Measurements from ENCODE around the gene ZFYVE28. TPM values are rescaled to one million over a fixed set of nuclear protein-coding genes. Genes with fewer than 3 reads are reported as not detected.
"Not testable (repeated sequence)": the region's sequence is repeated elsewhere in the genome, so short reads cannot be mapped to it uniquely, and the experiment has no call there.

The ZFYVE28 gene
- polyA plus RNA-seq (2013), result 1.5 TPM

DNA sequence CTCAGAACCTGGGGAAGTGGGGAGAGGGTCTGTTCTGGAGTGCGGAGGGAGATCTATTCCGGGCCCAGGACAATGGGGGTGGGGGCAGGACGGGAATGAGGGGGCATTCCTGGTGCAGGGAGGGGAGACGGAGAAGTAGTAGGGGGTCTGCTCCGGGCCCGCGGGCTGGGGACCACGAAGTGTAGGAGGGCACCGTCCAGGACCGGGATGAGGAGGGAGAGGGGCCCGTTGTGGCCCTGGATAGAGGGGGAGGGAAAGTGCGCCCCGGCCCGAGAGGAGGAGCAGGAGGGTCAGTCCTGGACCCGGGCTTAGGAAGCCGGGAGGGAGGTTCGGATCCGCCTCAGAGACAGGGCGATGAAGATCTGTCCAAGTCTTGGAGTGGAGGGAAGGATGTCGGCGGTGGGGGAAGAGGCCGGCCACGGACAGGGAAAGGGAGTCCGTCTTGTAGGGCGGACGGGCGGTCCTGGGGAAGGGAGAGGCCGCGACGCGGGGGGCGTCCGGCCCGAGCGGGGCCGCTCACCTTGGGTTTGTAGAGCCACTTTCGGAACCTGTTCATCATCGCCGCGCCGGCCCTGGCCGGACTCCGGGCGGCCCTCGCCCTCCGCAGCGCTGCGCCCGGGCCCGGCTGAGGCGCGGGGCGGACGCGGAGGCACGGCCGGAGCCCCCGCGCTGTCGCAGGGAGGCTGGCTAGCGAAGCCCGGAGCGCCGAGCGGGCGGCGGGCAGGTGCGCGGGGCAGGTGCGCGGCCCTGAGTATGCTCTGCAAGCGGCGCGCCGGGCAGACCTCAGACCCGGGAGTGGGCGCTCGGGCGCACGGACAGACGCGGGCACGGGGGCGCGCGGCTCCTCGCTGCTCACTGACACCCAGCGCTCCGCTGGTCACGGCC is at the start of gene ZFYVE28:
ZFYVE28 (minus strand) TSS at position 881 of the 885 bp plus-strand sequence; CDS start at position 559, 322 bp downstream.
- ChIA-PET CTCF (interaction anchor here (1.1 kb wide), 1 partner anchor 117 kb away, joined by 3 read pairs; no protein-coding TSS in a partner anchor), POLR2A (no interaction called here)
- H3K27me3 ChIP-seq (replicated peaks in 2 of 5; ENCODE audit: control insufficient read depth in 4 of 5, insufficient read depth in 5 of 5, low read length in 4 of 5), result peaks cover 14 to 58% (median 39%) of the 10 kb centered on the region in 5 experiments
- WGBS (ENCODE audit: insufficient coverage), result under 1% methylated on average over 85 of the region's 90 CpGs
- H3K27ac ChIP-seq (ENCODE audit: insufficient read depth in 1 of 2, low read depth in 1 of 2, low read length in 2 of 2, poor library complexity in 1 of 2, severe bottlenecking in 2 of 2), result peak within 1 kb of the TSS in 1 of 2 experiments; percentile 70
- H3K9me3 ChIP-seq (ENCODE audit: control extremely low read depth in 1 of 5, control insufficient read depth in 4 of 5, insufficient read depth in 2 of 5, low read depth in 1 of 5, low read length in 4 of 5), result no peaks in the 10 kb centered on the region
- H3K4me1 ChIP-seq (ENCODE audit: control extremely low read depth in 1 of 4, control insufficient read depth in 4 of 4, insufficient read depth in 4 of 4, low read length in 3 of 4), result peaks cover 3 to 60% (median 53%) of the 10 kb centered on the region in 4 experiments
- H3K36me3 ChIP-seq (ENCODE audit: control insufficient read depth in 4 of 4, insufficient read depth in 4 of 4, low read length in 3 of 4), result no peaks in the 10 kb centered on the region
- DNase-seq, result no peak
- peak within 1 kb of the TSS; percentile 43 to 76 (median 65) for H3K4me3 ChIP-seq (ENCODE audit: control insufficient read depth in 1 of 7, extremely low read depth in 1 of 7, insufficient read depth in 4 of 7, low read depth in 2 of 7, low read length in 6 of 7)

GRCh38 chr4:2465544-2465943 is 47.1 kb upstream of the ZFYVE28 start:
- H3K9me3 ChIP-seq (ENCODE audit: control extremely low read depth in 1 of 5, control insufficient read depth in 4 of 5, insufficient read depth in 2 of 5, low read depth in 1 of 5, low read length in 4 of 5); DNase-seq; H3K27ac ChIP-seq (ENCODE audit: insufficient read depth in 1 of 2, low read depth in 1 of 2, low read length in 2 of 2, poor library complexity in 1 of 2, severe bottlenecking in 2 of 2); H3K27me3 ChIP-seq (replicated peaks in 2 of 5; ENCODE audit: control insufficient read depth in 4 of 5, insufficient read depth in 5 of 5, low read length in 4 of 5); H3K36me3 ChIP-seq (ENCODE audit: control insufficient read depth in 4 of 4, insufficient read depth in 4 of 4, low read length in 3 of 4); POLR2A ChIA-PET; H3K4me3 ChIP-seq (ENCODE audit: control insufficient read depth in 1 of 7, extremely low read depth in 1 of 7, insufficient read depth in 4 of 7, low read depth in 2 of 7, low read length in 6 of 7): not testable (repeated sequence)
- H3K4me1 ChIP-seq (ENCODE audit: control extremely low read depth in 1 of 4, control insufficient read depth in 4 of 4, insufficient read depth in 4 of 4, low read length in 3 of 4), result peaks cover 8 to 37% (median 32%) of the 10 kb centered on the region in 4 experiments
- CTCF ChIA-PET, result interaction anchor here (0.7 to 4.2 kb wide), 7 partner anchors 11 to 246 kb away, joined by 3 to 26 read pairs (median 3); no protein-coding TSS in a partner anchor

DNA sequence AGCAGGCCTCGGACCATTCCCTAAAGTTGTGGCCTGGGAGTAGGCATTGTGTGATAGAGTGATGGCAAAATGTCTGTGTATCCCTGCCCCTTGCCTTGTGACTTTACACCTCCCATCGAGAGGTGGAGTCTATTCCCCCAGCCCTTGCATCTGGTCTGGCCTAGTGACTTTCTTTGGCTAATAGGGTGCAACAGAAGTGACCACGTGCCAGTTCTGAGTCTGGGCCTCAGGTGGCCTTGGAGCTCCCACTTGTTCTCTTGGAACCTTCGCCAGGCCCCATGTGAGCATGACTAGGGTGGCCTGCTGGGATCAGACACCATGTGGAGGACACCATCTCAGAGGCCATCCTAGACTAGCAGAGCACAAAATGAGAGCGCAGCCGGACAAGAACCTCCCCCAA is 46.6 kb upstream of the ZFYVE28 start:
- CTCF ChIA-PET, result interaction anchor here (0.8 to 4.2 kb wide), 6 partner anchors 12 to 66 kb away, joined by 3 to 26 read pairs (median 3); no protein-coding TSS in a partner anchor
- Histone ChIP-seq H3K27ac (ENCODE audit: insufficient read depth in 1 of 2, low read depth in 1 of 2, low read length in 2 of 2, poor library complexity in 1 of 2, severe bottlenecking in 2 of 2) (no peak overlapping the region), H3K4me3 (ENCODE audit: control insufficient read depth in 1 of 7, extremely low read depth in 1 of 7, insufficient read depth in 4 of 7, low read depth in 2 of 7, low read length in 6 of 7) (no peak overlapping the region), H3K36me3 (ENCODE audit: control insufficient read depth in 4 of 4, insufficient read depth in 4 of 4, low read length in 3 of 4) (no peaks in the 10 kb centered on the region), H3K9me3 (ENCODE audit: control extremely low read depth in 1 of 5, control insufficient read depth in 4 of 5, insufficient read depth in 2 of 5, low read depth in 1 of 5, low read length in 4 of 5) (no peaks in the 10 kb centered on the region), H3K4me1 (ENCODE audit: control extremely low read depth in 1 of 4, control insufficient read depth in 4 of 4, insufficient read depth in 4 of 4, low read length in 3 of 4) (peaks cover 3 to 32% (median 27%) of the 10 kb centered on the region in 4 experiments), H3K27me3 (replicated peaks in 2 of 5; ENCODE audit: control insufficient read depth in 4 of 5, insufficient read depth in 5 of 5, low read length in 4 of 5) (peaks cover 0 to 10% (median 7%) of the 10 kb centered on the region in 5 experiments)
- DNase-seq, result no peak
- 94% methylated on average over 3 of the region's 6 CpGs for WGBS (ENCODE audit: insufficient coverage)
- POLR2A ChIA-PET, result interaction anchor here (0.6 kb wide), 1 partner anchor 69 kb away, joined by 3 read pairs; no protein-coding TSS in a partner anchor

DNA sequence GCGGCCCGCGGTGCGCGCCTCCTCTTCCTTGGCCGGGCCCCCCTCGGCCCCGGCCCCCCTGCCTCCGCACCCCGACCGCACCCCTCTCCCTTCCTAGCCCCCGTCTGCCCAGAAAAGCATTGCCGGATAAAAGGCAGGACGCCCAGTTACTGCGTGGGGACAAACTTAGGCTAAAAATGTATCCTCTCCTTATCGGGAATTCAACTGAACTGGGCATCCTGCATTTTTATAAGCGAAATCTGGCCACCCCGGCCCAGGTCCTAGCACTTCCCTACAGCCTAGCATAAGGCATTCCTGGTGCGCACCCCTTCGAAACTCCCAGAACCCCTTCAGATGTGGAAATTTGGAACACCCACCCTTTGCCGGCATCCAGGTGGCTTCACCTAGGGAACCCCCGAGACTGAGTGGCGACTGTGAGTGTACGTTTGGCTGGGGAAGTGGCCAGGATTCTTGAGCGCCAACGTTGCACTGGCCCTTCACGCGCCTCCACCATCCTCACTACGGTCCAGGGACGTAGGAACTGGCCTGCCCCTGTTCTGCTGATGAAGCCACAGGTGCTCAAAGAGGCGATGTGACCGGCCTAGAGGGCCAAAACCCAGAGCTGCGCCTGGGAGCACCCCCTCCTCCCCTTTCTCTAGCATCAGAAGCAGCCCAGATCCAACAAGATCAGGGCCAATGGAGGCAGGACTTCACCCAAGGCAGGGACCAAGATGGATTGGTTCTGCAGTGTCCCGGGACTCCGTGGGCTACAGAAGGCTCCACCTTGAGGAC is 44.7 kb upstream of the ZFYVE28 start:
- peak overlapping the region in 4 of 7 experiments; percentile 7 to 67 (median 46) for H3K4me3 ChIP-seq (ENCODE audit: control insufficient read depth in 1 of 7, extremely low read depth in 1 of 7, insufficient read depth in 4 of 7, low read depth in 2 of 7, low read length in 6 of 7)
- no peak overlapping the region for H3K27ac ChIP-seq (ENCODE audit: insufficient read depth in 1 of 2, low read depth in 1 of 2, low read length in 2 of 2, poor library complexity in 1 of 2, severe bottlenecking in 2 of 2)
- H3K4me1 ChIP-seq (ENCODE audit: control extremely low read depth in 1 of 4, control insufficient read depth in 4 of 4, insufficient read depth in 4 of 4, low read length in 3 of 4), result peaks cover 0 to 20% (median 18%) of the 10 kb centered on the region in 4 experiments
- H3K36me3 ChIP-seq (ENCODE audit: control insufficient read depth in 4 of 4, insufficient read depth in 4 of 4, low read length in 3 of 4), result no peaks in the 10 kb centered on the region
- WGBS (ENCODE audit: insufficient coverage), result 40% methylated on average over 28 of the region's 35 CpGs
- no peak for DNase-seq
- H3K9me3 ChIP-seq (ENCODE audit: control extremely low read depth in 1 of 5, control insufficient read depth in 4 of 5, insufficient read depth in 2 of 5, low read depth in 1 of 5, low read length in 4 of 5), result no peaks in the 10 kb centered on the region
- peaks cover 0 to 10% (median 7%) of the 10 kb centered on the region in 5 experiments for H3K27me3 ChIP-seq (replicated peaks in 2 of 5; ENCODE audit: control insufficient read depth in 4 of 5, insufficient read depth in 5 of 5, low read length in 4 of 5)
- CTCF ChIA-PET, result interaction anchor here (0.7 to 4.2 kb wide), 9 partner anchors 9 to 72 kb away, joined by 3 to 26 read pairs (median 3); no protein-coding TSS in a partner anchor
- POLR2A ChIA-PET, result interaction anchor here (1.3 kb wide), 1 partner anchor 72 kb away, joined by 3 read pairs; no protein-coding TSS in a partner anchor

DNA sequence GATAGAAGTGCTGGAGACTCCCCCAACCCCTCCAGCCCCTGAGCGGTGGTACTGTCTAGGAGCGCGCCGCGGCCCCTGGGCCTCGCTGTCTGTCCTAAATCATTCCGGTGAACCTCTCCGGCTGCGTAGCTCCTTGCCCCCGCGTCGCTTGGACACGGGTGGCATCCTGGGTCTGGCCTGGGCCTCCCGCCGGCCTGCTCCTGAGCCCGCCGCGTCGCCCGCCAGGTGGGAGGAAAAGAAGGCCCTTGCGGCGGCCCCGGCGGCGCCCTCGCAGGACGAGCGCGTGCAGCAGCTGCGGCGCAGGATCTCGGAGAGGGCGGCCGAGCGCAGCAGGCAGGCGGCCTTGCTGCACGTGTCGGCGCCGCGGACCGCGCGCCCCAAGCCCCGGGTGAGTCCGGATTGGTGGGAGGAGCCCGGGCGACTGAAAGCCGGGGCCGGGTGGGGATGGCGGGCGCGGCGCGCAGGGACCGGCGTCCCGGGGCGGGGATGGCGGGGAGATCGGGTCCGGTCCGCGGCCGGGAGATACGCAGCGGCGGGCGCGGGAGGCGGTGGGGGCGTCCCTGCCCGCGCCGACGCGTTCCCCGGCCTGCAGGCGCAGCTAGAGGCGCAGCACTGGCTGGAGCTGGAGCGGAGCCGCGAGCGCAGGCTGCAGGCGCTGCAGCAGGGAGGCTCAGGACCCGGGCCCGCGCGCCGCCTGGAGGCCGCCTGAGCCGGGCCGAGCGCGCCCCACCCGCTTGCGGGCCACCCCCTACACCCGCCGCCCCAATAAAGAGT is 44.0 kb upstream of the ZFYVE28 start:
- DNase-seq, result peak; percentile 75 to 82 (median 78)
- ChIA-PET POLR2A (interaction anchor here (1.3 kb wide), 1 partner anchor 73 kb away, joined by 3 read pairs; no protein-coding TSS in a partner anchor), CTCF (interaction anchor here (0.6 to 2.3 kb wide), 9 partner anchors 9 to 290 kb away, joined by 3 to 10 read pairs (median 3); no protein-coding TSS in a partner anchor)

More for the DNA sequence above, 44.0 kb upstream of the ZFYVE28 start:
- 4% methylated on average over 92 of the region's 99 CpGs for WGBS (ENCODE audit: insufficient coverage)
- H3K9me3 ChIP-seq (ENCODE audit: control extremely low read depth in 1 of 5, control insufficient read depth in 4 of 5, insufficient read depth in 2 of 5, low read depth in 1 of 5, low read length in 4 of 5), result no peaks in the 10 kb centered on the region
- peaks cover 0 to 10% (median 7%) of the 10 kb centered on the region in 5 experiments for H3K27me3 ChIP-seq (replicated peaks in 2 of 5; ENCODE audit: control insufficient read depth in 4 of 5, insufficient read depth in 5 of 5, low read length in 4 of 5)
- peaks cover 0 to 13% (median 12%) of the 10 kb centered on the region in 4 experiments for H3K4me1 ChIP-seq (ENCODE audit: control extremely low read depth in 1 of 4, control insufficient read depth in 4 of 4, insufficient read depth in 4 of 4, low read length in 3 of 4)
- peak overlapping the region in 5 of 7 experiments; percentile 5 to 67 (median 59) for H3K4me3 ChIP-seq (ENCODE audit: control insufficient read depth in 1 of 7, extremely low read depth in 1 of 7, insufficient read depth in 4 of 7, low read depth in 2 of 7, low read length in 6 of 7)
- H3K36me3 ChIP-seq (ENCODE audit: control insufficient read depth in 4 of 4, insufficient read depth in 4 of 4, low read length in 3 of 4), result no peaks in the 10 kb centered on the region
- H3K27ac ChIP-seq (ENCODE audit: insufficient read depth in 1 of 2, low read depth in 1 of 2, low read length in 2 of 2, poor library complexity in 1 of 2, severe bottlenecking in 2 of 2), result no peak overlapping the region
